Mucosa of gallbladder (tissue), 1 donor: Measurements from ENCODE around the gene RPLP2. TPM values are rescaled to one million over a fixed set of nuclear protein-coding genes. Genes with fewer than 3 reads are reported as not detected.

ENCODE experiments used
- DNase-seq: peaks from one replicate; pipeline ENCODE4 v3.0.0-alpha.2; 2020; ENCODE audit warnings: low spot score
- total RNA-seq: library from RNA; stranded (reverse); gene quantifications from one replicate; pipeline ENCODE4 v1.2.1, GENCODE V29; 2021
- donor health status: DM: no; HTN: no; CAD: no.

Gene RPLP2
- 1,317 TPM for total RNA-seq

- DNase-seq = peak; percentile 97
Measured at GRCh38 chr11:809287-810039, at the start of gene RPLP2. Gene RPLP2 (plus strand): TSS chr11:809967. CDS start chr11:810235, 268 bp downstream.

- no peak for DNase-seq
Measured at GRCh38 chr11:760236-760635, 49.5 kb upstream of the RPLP2 start.

GRCh38 chr11:761526-762108, 48.1 kb upstream of the RPLP2 start:
- DNase-seq = no peak

- DNase-seq = no peak
Measured at GRCh38 chr11:762421-763072, 47.2 kb upstream of the RPLP2 start.

GRCh38 chr11:763073-763463, 46.7 kb upstream of the RPLP2 start:
- DNase-seq = no peak

- DNase-seq = no peak
Measured at GRCh38 chr11:763549-764321, 46.0 kb upstream of the RPLP2 start.

GRCh38 chr11:764322-765024, 45.3 kb upstream of the RPLP2 start:
- no peak for DNase-seq

GRCh38 chr11:765025-765801, 44.6 kb upstream of the RPLP2 start:
- DNase-seq = peak; percentile 41

- no peak for DNase-seq
Measured at GRCh38 chr11:765802-766091, 44.0 kb upstream of the RPLP2 start.

- no peak for DNase-seq
Measured at GRCh38 chr11:766106-766935, 43.4 kb upstream of the RPLP2 start.

GRCh38 chr11:766936-767210, 42.9 kb upstream of the RPLP2 start:
- DNase-seq = no peak

- no peak for DNase-seq
Measured at GRCh38 chr11:767238-767637, 42.5 kb upstream of the RPLP2 start.

- DNase-seq = no peak
Measured at GRCh38 chr11:769887-770641, 39.7 kb upstream of the RPLP2 start.

GRCh38 chr11:770642-771616, 38.8 kb upstream of the RPLP2 start:
- DNase-seq = no peak

- DNase-seq = no peak
Measured at GRCh38 chr11:771617-772204, 38.1 kb upstream of the RPLP2 start.

- DNase-seq = no peak
Measured at GRCh38 chr11:772429-773390, 37.1 kb upstream of the RPLP2 start.

GRCh38 chr11:773425-773824, 36.3 kb upstream of the RPLP2 start:
- DNase-seq = no peak
